ENCODE results near the gene CCDC18. TPM values are rescaled to one million over a fixed set of nuclear protein-coding genes. Genes with fewer than 3 reads are reported as not detected.

Gene CCDC18
- total RNA-seq, 1 donor from 2014 or later = 6.9 TPM

- Mint-ChIP-seq H3K4me1 (ENCODE audit: unreplicated experiment) (no peaks in the 10 kb centered on the region), H3K27me3 (ENCODE audit: unreplicated experiment) (no peaks in the 10 kb centered on the region), H3K27ac (ENCODE audit: unreplicated experiment) (no peak overlapping the region), H3K36me3 (ENCODE audit: unreplicated experiment) (peaks cover 13% of the 10 kb centered on the region), H3K9me3 (ENCODE audit: unreplicated experiment) (no peaks in the 10 kb centered on the region), H3K4me3 (ENCODE audit: unreplicated experiment) (no peak overlapping the region)
- no peak for DNase-seq (ENCODE audit: extremely low spot score, unreplicated experiment)
- no peak for TF ChIP-seq CTCF (IDR thresholded peaks at IDR 0.05)
These were observed 18.6 kb downstream of the CCDC18 start for GRCh38 chr1:93199150-93199549.

GRCh38 chr1:93200086-93200620 lies 19.6 kb downstream of the CCDC18 start:
- Mint-ChIP-seq H3K4me1 (ENCODE audit: unreplicated experiment) (no peaks in the 10 kb centered on the region), H3K36me3 (ENCODE audit: unreplicated experiment) (peaks cover 13% of the 10 kb centered on the region), H3K4me3 (ENCODE audit: unreplicated experiment) (no peak overlapping the region), H3K9me3 (ENCODE audit: unreplicated experiment) (no peaks in the 10 kb centered on the region), H3K27ac (ENCODE audit: unreplicated experiment) (no peak overlapping the region), H3K27me3 (ENCODE audit: unreplicated experiment) (no peaks in the 10 kb centered on the region)
- TF ChIP-seq CTCF (IDR thresholded peaks at IDR 0.05) = no peak
- no peak for DNase-seq (ENCODE audit: extremely low spot score, unreplicated experiment)

- peaks cover 13% of the 10 kb centered on the region for H3K36me3 Mint-ChIP-seq (ENCODE audit: unreplicated experiment)
These were observed 20.2 kb downstream of the CCDC18 start for GRCh38 chr1:93200714-93201113.

GRCh38 chr1:93205892-93206566 lies 25.5 kb downstream of the CCDC18 start:
- Mint-ChIP-seq H3K4me1 (ENCODE audit: unreplicated experiment) (no peaks in the 10 kb centered on the region), H3K27ac (ENCODE audit: unreplicated experiment) (no peak overlapping the region), H3K36me3 (ENCODE audit: unreplicated experiment) (peaks cover 2% of the 10 kb centered on the region), H3K27me3 (ENCODE audit: unreplicated experiment) (no peaks in the 10 kb centered on the region), H3K9me3 (ENCODE audit: unreplicated experiment) (no peaks in the 10 kb centered on the region), H3K4me3 (ENCODE audit: unreplicated experiment) (no peak overlapping the region)
- no peak for DNase-seq (ENCODE audit: extremely low spot score, unreplicated experiment)
- no peak for TF ChIP-seq CTCF (IDR thresholded peaks at IDR 0.05)

More at GRCh38 chr1:93200714-93201113, 20.2 kb downstream of the CCDC18 start:
- TF ChIP-seq CTCF (IDR thresholded peaks at IDR 0.05) = no peak
- Mint-ChIP-seq H3K27ac (ENCODE audit: unreplicated experiment) (no peak overlapping the region), H3K9me3 (ENCODE audit: unreplicated experiment) (no peaks in the 10 kb centered on the region), H3K4me1 (ENCODE audit: unreplicated experiment) (no peaks in the 10 kb centered on the region), H3K4me3 (ENCODE audit: unreplicated experiment) (no peak overlapping the region), H3K27me3 (ENCODE audit: unreplicated experiment) (no peaks in the 10 kb centered on the region)
- no peak for DNase-seq (ENCODE audit: extremely low spot score, unreplicated experiment)

- peaks cover 3% of the 10 kb centered on the region for H3K36me3 Mint-ChIP-seq (ENCODE audit: unreplicated experiment)
- no peaks in the 10 kb centered on the region for H3K9me3 Mint-ChIP-seq (ENCODE audit: unreplicated experiment)
- DNase-seq (ENCODE audit: extremely low spot score, unreplicated experiment) = no peak
- H3K4me3 Mint-ChIP-seq (ENCODE audit: unreplicated experiment) = no peak overlapping the region
- no peak for TF ChIP-seq CTCF (IDR thresholded peaks at IDR 0.05)
- no peaks in the 10 kb centered on the region for H3K4me1 Mint-ChIP-seq (ENCODE audit: unreplicated experiment)
- H3K27ac Mint-ChIP-seq (ENCODE audit: unreplicated experiment) = no peak overlapping the region
- no peaks in the 10 kb centered on the region for H3K27me3 Mint-ChIP-seq (ENCODE audit: unreplicated experiment)
These were observed 26.0 kb downstream of the CCDC18 start for GRCh38 chr1:93206567-93206954.
